ENCODE measurements around the gene ULBP3.
"Not testable (repeated sequence)": the region's sequence is repeated elsewhere in the genome, so short reads cannot be mapped to it uniquely, and the experiment has no call there.

The ULBP3 gene

DNA sequence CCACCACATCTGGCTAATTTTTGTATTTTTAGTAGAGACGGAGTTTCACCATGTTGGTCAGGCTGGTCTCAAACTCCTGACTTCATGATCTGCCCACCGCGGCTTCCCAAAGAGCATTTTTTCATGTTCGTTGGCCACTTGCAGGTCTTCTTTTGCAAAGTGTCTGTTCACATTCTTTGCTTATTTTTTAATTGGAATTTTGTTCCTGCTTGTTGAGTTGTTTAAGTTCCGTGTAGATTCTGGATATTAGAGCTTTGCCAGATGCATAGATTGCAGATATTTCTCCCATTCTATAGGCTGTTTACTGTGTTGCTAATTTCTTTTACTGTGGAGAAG is 51.8 kb downstream of the ULBP3 start:
- not testable (repeated sequence) for DNase-seq (ENCODE audit: low read depth in 1 of 2, low spot score in 1 of 2)

DNA sequence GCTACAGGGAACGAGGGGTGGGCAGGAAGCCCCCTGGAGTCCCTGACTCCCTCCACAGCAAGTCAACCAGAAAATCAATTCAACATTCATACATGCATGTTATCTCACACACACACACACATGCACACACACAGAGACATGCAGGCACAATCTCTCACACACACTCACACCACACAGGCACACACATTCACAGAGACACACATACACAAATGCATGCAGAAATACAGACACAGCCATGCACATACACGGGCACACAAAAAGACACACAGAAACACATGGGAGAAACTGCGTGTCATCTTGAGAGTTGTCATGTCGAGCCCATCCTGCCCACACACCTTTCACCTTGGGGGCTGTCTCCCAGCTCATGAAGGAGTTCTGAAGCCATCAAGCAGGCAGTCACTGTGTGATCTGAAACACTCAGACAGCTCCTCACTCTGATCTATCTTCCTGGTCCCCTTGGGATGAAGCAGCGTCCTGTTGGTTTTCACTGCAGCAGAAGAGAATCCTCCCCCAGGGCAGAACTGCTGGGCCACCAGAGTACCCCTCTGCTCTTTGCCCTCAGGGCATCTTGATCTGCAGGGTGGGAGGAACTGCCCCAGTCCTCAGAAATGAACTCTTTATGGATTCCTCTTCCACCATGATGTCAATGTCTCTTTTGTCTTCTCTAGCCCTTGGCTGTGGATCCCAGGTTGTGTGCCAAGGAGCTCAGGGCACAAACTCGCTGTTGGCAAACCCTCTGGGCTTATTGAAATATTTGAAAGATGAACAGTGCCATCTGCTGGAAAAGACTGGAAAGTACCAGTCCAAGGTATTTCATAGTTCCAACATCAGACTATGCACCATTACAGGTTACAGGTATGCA is 52.4 kb downstream of the ULBP3 start:
- peak in 1 of 2 donors; percentile 66 for DNase-seq (ENCODE audit: low read depth in 1 of 2, low spot score in 1 of 2)

DNA sequence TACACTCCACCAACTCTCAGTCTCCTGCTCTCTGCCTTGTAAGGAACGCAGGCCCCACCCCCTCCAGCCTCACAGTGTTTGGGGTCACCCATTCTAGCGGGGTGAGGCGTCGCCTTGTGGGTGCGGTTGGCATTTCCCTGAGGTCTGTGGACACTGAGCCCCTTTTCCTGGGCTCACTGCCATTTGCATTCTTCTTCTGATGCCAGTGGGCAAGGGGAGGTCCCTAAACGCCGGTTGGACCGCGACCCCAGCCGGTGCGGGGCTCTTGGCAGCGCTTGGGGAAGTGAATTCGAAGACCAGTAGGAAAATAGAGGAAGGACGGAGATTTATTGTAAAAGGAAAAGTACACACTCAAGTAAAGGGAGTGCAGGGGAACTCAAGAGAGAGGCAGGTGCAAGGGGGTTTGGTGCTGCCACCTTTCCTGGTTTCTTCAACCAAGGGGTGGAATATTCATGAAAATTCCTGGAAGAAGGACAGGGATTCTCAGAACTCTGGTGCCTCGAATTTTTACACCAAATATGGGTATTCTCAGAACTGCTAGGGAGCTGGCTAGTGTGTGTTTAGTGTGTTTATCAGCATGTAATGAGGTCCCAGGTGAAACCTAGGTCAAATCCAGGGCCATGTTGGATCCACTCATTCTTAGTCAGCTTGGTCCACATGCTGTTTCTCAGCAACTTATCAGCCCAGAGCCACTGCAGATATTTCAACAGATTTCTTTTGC is 53.5 kb downstream of the ULBP3 start:
- DNase-seq (ENCODE audit: low read depth in 1 of 2, low spot score in 1 of 2): not testable (repeated sequence)

DNA sequence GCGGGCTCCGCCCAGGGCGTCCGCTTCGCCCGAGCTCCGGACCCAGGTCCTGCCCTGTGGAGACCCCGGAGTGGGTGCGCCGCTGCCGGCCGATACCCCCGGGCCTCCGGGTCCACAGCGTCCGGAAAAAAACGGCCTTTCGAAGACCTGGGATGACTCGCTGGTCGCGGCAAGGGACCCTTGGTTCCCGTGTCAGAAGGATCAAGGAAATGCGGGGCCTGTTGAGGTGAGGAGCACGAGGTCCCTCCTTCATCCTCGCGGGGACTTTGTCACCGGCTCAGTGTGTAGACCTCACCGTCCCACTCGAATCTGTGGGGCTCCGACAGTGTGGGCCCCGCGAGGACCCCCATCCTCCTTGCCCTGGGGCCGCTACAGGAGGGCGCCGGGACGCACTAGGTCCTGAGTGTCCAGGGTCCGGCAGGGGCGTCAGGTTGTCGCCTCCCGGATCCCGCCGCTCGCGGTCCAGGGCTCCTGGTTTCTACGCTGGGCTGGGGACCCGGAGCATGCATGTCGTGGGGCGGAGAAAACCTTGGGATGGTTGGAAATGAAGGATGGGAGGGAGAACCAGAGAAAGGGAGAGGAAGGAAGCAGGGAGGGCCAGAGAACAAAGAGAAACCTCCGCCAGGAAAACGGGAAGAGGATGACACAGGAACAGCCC is 54.2 kb downstream of the ULBP3 start:
- DNase-seq (ENCODE audit: low read depth in 1 of 2, low spot score in 1 of 2): not testable (repeated sequence)

DNA sequence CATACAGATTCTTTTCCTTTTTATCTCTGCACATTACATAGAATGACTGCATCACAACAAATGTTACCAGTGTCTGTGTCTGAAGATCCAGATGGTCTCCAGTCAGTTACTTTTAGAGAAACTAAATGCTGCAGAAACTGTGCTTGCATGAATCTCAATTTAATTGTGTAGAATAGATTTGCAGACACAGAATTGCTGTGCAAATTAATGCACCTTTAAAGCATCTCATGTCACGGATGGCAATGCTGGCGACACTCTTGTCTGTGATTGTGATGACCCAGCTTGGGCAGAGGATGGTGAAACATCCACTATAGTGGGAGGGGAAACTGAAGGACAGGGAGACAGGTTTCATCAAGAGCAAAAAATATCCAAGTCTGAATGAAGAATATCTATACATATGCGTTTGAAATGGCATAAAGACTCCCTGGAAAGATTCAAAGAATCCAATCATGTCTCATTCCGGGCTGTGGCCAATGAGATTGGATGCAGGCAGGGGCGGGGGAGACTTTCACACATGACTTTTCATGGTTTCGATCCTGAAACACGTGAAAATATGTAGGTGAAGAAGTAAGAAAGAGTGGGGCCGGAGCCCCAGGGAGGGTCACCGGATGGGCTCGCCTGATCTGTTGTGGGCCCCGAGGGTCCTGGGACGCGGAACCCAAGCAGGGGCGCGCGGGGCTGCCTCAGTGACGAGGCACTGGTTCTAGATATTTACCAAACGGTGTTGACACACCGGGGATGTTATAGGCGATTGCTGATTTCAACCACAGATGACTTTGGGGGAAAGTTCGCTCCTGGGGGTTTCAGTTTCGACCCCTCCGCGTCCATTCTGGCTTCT is 54.9 kb downstream of the ULBP3 start:
- not testable (repeated sequence) for DNase-seq (ENCODE audit: low read depth in 1 of 2, low spot score in 1 of 2)

DNA sequence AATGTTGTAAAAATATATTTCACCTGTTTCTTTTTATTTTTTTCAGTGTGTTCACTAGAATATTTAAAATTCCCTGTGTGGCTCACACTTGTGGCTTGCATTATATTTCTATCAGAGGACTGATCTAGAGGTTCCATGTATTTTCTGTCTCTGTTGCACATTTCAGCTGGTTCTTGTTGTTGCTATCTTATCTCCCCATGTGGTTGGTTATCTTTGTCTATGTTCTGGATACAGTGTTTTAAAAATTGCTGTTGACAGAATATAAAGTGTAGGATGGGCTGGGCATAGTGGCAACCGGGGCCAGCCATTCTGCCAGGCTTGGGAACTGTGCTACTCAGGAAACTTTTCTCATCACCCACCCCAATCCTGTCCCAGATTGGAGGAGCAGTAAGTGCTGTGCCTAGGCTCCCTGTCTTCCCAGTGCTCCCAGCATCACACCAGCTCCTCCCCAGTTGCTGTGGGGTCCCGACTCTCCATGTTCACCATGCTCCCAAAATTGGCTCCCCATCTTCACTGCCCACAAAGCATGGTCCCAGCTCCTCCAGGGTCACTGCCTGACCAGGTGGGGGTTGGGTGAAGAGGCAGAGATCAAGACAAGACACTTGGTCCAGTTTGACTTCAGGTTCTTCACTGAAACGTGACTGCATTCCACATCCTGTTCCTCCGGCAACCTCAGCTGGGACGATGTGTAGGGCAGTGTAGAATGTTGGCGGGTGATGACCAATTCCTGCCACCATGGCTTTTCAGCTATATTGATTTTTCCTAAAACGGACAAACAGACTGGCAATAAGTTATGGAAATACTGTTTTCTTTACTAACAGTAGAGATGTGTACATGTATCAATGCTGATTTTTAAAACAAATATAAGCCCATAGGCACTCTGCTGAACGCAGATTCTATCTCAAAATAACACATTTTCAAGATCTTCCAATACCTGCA is 55.8 kb downstream of the ULBP3 start:
- not testable (repeated sequence) for DNase-seq (ENCODE audit: low read depth in 1 of 2, low spot score in 1 of 2)
